IPS-20b (cell line): Measurements from ENCODE around the gene TBCK.
"Not testable (repeated sequence)": the region's sequence is repeated elsewhere in the genome, so short reads cannot be mapped to it uniquely, and the experiment has no call there.

Experiments
- H3K27ac ChIP-seq: one replicate; pipeline ENCODE4 v1.5.1; 2013; ENCODE audit warnings: low read length
- H3K27me3 ChIP-seq: 2 replicates; pipeline ENCODE4 v1.6.1; 2013; ENCODE audit warnings: mild to moderate bottlenecking, low read length, inconsistent platforms; ENCODE audit not compliant: insufficient read depth
- H3K36me3 ChIP-seq: 2 replicates; pipeline ENCODE4 v1.6.1; 2013; ENCODE audit warnings: low read depth, mild to moderate bottlenecking, inconsistent platforms, low read length, moderate library complexity; ENCODE audit not compliant: insufficient read depth
- H3K4me1 ChIP-seq: 2 replicates; pipeline ENCODE4 v1.6.1; 2013; ENCODE audit warnings: mild to moderate bottlenecking, control low read depth, inconsistent platforms, low read length, moderate library complexity; ENCODE audit not compliant: insufficient read depth
- H3K4me3 ChIP-seq: 2 replicates; pipeline ENCODE4 v1.5.1; 2013; ENCODE audit warnings: mild to moderate bottlenecking, low read length, inconsistent platforms
- H3K9ac ChIP-seq: 2 replicates; pipeline ENCODE4 v1.6.1; 2013; ENCODE audit warnings: low read depth, mild to moderate bottlenecking, inconsistent platforms, low read length, moderate library complexity
- H3K9me3 ChIP-seq: 2 replicates; pipeline ENCODE4 v1.6.1; 2013; ENCODE audit warnings: mild to moderate bottlenecking, low read depth, low read length, inconsistent platforms; ENCODE audit not compliant: insufficient read depth

The TBCK gene

DNA sequence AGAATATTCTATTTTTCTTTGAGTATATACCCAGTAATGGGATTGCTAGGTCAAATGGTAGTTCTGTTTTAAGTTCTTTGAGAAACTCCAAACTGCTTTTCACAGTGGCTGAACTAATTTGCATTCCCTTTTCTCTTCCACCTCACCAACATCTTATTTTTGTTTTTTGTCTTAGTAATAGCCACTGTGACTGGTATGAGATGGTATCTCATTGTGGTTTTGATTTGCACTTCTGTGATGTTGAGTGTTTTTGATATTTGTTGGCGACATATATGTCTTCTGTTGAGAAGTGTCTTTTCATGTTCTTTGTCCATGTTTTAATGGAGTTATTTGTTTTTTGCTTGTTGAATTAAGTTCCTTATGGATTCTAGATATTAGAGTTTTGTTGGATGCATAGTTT lies 24.8 kb upstream of the TBCK start:
- Histone ChIP-seq H3K27ac (no peak overlapping the region), H3K27me3 (no peaks in the 10 kb centered on the region), H3K9ac (no peak overlapping the region), H3K4me1 (no peaks in the 10 kb centered on the region), H3K9me3 (0 out of 2 replicates have a peak, but pooled peaks cover 4% of the 10 kb centered on the region), H3K4me3 (no peak overlapping the region), H3K36me3 (peaks cover 33% of the 10 kb centered on the region)

DNA sequence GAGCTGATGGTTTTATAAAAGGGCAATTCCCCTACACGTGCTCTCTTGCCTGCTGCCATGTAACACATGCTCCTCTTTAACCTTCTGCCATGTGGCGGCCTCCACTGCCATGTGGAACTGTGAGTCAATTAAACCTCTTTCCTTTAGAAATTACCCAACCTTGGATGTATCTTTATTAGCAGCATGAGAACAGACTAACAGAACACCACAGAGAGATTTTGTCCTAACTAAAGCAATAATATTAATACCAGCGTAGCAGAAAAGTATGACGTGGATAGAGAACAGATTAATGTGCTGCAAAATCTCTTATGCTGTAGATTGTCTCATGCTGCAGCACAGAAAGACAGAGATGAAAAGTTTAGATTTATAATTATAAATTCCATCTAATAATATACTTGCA lies 23.4 kb upstream of the TBCK start:
- Histone ChIP-seq H3K9ac (no peak overlapping the region), H3K27me3 (no peaks in the 10 kb centered on the region), H3K4me3 (no peak overlapping the region), H3K27ac (no peak overlapping the region), H3K9me3 (0 out of 2 replicates have a peak, but pooled peaks cover 4% of the 10 kb centered on the region), H3K36me3 (peaks cover 42% of the 10 kb centered on the region), H3K4me1 (no peaks in the 10 kb centered on the region)

GRCh38 chr4:106338671-106339070 lies 22.7 kb upstream of the TBCK start:
- H3K27me3 ChIP-seq: no peaks in the 10 kb centered on the region
- H3K36me3 ChIP-seq: peaks cover 47% of the 10 kb centered on the region
- H3K4me1 ChIP-seq: no peaks in the 10 kb centered on the region
- H3K9me3 ChIP-seq: 0 out of 2 replicates have a peak, but pooled peaks cover 4% of the 10 kb centered on the region
- H3K9ac ChIP-seq: no peak overlapping the region
- H3K27ac ChIP-seq: no peak overlapping the region
- no peak overlapping the region for H3K4me3 ChIP-seq

DNA sequence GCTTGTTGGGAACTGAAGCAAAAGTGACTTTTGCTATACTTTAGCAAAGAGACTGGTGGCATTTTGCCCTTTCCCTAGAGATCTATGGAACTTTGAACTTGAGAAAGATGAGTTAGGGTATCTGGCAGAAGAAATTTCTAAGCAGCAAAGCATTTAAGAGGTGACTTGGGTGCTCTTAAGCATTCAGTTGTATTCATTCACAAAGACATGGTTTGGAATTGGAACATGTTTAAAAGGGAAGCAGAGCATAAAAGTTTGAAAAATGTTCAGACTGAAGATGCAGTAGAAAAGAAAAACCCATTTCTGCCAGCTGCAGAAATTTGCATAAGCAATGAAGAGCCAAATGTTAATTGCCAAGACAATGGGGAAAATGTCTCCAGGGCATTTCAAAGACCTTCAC lies 21.9 kb upstream of the TBCK start:
- peaks cover 53% of the 10 kb centered on the region for H3K36me3 ChIP-seq
- no peaks in the 10 kb centered on the region for H3K27me3 ChIP-seq
- H3K4me3 ChIP-seq: no peak overlapping the region
- H3K9me3 ChIP-seq: 0 out of 2 replicates have a peak, but pooled peaks cover 4% of the 10 kb centered on the region
- H3K27ac ChIP-seq: no peak overlapping the region
- no peaks in the 10 kb centered on the region for H3K4me1 ChIP-seq
- no peak overlapping the region for H3K9ac ChIP-seq

DNA sequence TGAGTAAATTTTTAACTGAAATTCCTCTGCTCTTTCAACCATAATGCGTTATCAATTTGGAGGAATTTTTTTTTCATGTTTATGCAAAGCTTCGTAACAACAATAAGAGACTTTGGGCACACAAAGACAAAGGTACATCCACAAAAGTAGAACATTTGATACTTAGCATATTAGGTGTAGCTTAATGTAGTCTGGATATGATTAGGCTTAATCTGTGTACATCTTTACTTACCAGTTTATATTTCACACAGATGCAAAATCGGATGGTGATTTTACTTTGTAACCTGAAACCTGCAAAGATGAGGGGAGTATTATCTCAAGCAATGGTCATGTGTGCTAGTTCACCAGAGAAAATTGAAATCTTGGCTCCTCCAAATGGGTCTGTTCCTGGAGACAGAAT lies 20.6 kb upstream of the TBCK start:
- Histone ChIP-seq H3K4me3 (no peak overlapping the region), H3K27ac (no peak overlapping the region), H3K27me3 (no peaks in the 10 kb centered on the region), H3K9me3 (0 out of 2 replicates have a peak, but pooled peaks cover 4% of the 10 kb centered on the region), H3K36me3 (peaks cover 63% of the 10 kb centered on the region), H3K4me1 (no peaks in the 10 kb centered on the region), H3K9ac (no peak overlapping the region)

DNA sequence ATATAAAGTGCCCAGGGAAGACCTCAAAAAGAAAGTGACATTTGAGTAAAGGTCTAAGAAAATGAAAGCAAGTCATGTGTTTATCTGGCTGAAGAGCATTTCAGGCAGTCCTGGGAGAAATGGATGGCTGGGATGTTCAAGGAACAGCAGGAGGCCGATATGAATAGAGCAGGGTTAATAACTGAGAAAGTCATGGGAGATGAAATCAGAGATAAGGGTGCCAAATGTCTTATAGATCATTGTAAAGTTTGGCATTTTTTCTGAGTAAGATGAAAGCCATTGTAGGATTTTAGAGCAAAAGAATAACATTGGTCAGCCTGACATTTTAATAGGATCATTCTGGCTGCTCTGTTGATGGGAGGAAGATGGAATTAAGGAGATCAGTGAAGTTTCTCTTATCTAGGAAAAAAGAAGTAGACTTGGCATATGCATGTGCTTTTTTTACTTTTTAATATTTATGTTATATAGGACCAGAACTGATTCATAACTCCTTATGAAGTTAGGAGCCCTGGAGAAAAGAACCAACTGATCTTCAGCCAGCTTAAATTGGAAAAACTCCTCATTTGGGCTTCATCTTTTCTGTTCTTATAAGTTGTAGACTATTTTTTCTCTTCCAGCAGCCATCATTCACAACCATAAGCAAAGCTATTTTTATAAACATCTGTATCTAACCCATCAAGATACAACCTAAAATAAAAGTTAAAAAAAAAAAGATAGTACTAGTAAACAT lies 18.9 kb upstream of the TBCK start:
- Histone ChIP-seq H3K27me3 (no peaks in the 10 kb centered on the region), H3K27ac (no peak overlapping the region), H3K4me3 (no peak overlapping the region), H3K4me1 (no peaks in the 10 kb centered on the region), H3K36me3 (peaks cover 76% of the 10 kb centered on the region), H3K9ac (no peak overlapping the region), H3K9me3 (0 out of 2 replicates have a peak, but pooled peaks cover 4% of the 10 kb centered on the region)

DNA sequence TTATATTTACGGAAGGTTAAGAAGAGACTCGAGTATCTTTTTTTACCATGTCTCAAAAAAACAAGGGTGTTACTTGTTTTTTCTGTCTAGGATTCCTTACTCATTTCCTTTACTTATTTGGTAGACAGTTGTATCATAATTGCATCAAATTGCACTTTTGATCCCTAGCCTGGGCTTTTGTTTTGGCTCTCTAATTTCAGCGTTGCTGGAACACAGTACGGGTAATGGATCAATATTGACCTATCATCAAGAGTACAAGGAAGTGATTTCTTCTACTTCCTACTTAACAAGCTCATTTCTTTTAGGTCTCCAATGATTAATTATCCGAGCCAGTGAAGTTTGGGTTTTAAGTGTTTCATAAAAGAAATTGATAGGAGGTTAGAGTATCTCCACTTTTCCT lies 17.2 kb upstream of the TBCK start:
- no peak overlapping the region for H3K4me3 ChIP-seq
- no peaks in the 10 kb centered on the region for H3K4me1 ChIP-seq
- H3K36me3 ChIP-seq: peaks cover 77% of the 10 kb centered on the region
- H3K9me3 ChIP-seq: 0 out of 2 replicates have a peak, but pooled peaks cover 4% of the 10 kb centered on the region
- H3K27ac ChIP-seq: no peak overlapping the region
- no peak overlapping the region for H3K9ac ChIP-seq
- H3K27me3 ChIP-seq: no peaks in the 10 kb centered on the region

GRCh38 chr4:106329041-106329618 lies 13.1 kb upstream of the TBCK start:
- H3K36me3 ChIP-seq: peaks cover 66% of the 10 kb centered on the region
- no peak overlapping the region for H3K4me3 ChIP-seq

GRCh38 chr4:106325800-106326199 lies 9.8 kb upstream of the TBCK start:
- no peaks in the 10 kb centered on the region for H3K4me1 ChIP-seq
- no peak overlapping the region for H3K9ac ChIP-seq
- H3K9me3 ChIP-seq: no peaks in the 10 kb centered on the region; the same call in 1 of the 2 replicates
- no peak overlapping the region for H3K27ac ChIP-seq
- H3K4me3 ChIP-seq: no peak overlapping the region
- no peaks in the 10 kb centered on the region for H3K27me3 ChIP-seq
- H3K36me3 ChIP-seq: peaks cover 39% of the 10 kb centered on the region

More at GRCh38 chr4:106329041-106329618, 13.1 kb upstream of the TBCK start:
- no peaks in the 10 kb centered on the region for H3K4me1 ChIP-seq
- H3K27ac ChIP-seq: no peak overlapping the region
- H3K9ac ChIP-seq: no peak overlapping the region
- no peaks in the 10 kb centered on the region for H3K27me3 ChIP-seq
- H3K9me3 ChIP-seq: no peaks in the 10 kb centered on the region

DNA sequence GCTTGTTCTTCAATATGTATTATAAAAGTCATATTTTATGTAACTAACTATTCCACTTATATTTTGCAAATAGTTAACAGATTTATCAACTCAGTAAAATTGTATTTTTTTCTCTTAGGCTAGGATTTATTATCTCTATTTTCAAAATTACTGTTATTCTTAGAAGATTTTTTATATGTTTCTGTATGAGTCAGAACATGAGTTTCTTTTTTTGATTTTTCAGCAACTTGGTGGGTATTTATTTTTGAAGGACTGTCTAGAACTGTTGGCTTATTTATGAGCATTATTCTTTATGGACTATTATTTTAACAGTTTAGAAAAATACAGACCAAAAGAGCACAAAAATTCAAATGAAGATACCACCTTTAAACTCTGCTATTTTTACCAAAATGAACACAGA lies 7.1 kb upstream of the TBCK start:
- no peak overlapping the region for H3K27ac ChIP-seq
- no peaks in the 10 kb centered on the region for H3K27me3 ChIP-seq
- no peak overlapping the region for H3K4me3 ChIP-seq
- H3K9me3 ChIP-seq: peaks cover 6% of the 10 kb centered on the region; the same call in 1 of the 2 replicates
- no peak overlapping the region for H3K9ac ChIP-seq
- H3K36me3 ChIP-seq: peaks cover 22% of the 10 kb centered on the region
- H3K4me1 ChIP-seq: no peaks in the 10 kb centered on the region

DNA sequence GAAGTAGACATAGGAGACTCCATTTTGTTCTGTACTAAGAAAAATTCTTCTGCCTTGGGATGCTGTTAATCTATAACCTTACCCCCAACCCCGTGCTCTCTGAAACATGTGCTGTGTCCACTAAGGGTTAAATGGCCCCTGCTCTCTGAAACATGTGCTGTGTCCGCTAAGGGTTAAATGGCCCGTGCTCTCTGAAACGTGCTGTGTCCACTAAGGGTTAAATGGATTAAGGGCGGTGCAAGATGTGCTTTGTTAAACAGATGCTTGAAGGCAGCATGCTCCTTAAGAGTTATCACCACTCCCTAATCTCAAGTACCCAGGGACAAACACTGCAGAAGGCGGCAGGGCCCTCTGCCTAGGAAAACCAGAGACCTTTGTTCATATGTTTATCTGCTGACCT lies 5.8 kb upstream of the TBCK start:
- H3K4me1 ChIP-seq, H3K27me3 ChIP-seq, H3K4me3 ChIP-seq, H3K9me3 ChIP-seq, H3K9ac ChIP-seq, H3K36me3 ChIP-seq, H3K27ac ChIP-seq: not testable (repeated sequence)

- H3K4me1 ChIP-seq, H3K27ac ChIP-seq, H3K27me3 ChIP-seq, H3K4me3 ChIP-seq, H3K36me3 ChIP-seq, H3K9me3 ChIP-seq, H3K9ac ChIP-seq: not testable (repeated sequence)
Measured at GRCh38 chr4:106321168-106321567, 5.2 kb upstream of the TBCK start.
